ENCODE measurements around the gene PHF20. TPM values are rescaled to one million over a fixed set of nuclear protein-coding genes. Genes with fewer than 3 reads are reported as not detected.
"Not testable (repeated sequence)": the region's sequence is repeated elsewhere in the genome, so short reads cannot be mapped to it uniquely, and the experiment has no call there.

The PHF20 gene
- total RNA-seq, 1 donor from 2014 or later, result 26.6 TPM

DNA sequence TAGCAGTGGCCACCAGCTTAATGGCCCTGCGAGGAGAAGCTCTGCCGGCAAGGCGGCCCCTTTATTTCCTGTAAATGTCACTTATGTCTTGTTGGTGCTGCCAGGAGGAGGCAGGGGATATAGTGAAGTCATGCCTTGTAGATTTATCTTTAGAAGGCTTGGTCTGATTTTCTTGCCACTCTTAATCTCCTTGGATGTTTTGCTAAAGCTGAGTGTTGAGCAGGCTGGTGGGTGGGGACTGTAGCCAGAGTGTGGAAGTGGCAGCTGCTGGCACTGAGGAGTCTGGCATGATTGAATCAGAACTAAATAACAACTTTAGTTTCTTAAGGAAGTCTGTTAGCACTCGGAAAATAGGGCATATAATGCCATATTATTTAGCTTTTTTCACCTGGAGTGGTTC, 77.9 kb downstream of the PHF20 start:
- H3K36me3 ChIP-seq (ENCODE audit: control insufficient read depth in 3 of 3, insufficient read depth in 3 of 3, low read length in 3 of 3), result peaks cover 3 to 29% (median 6%) of the 10 kb centered on the region in 3 donors
- H3K4me3 ChIP-seq (ENCODE audit: low read length in 3 of 3), result no peak overlapping the region
- H3K9me3 ChIP-seq (ENCODE audit: control insufficient read depth in 3 of 3, low read length in 3 of 3), result no peaks in the 10 kb centered on the region
- H3K27me3 ChIP-seq (ENCODE audit: control insufficient read depth in 3 of 3, insufficient read depth in 3 of 3, low read length in 3 of 3), result no peaks in the 10 kb centered on the region
- peak overlapping the region; percentile 28 for H3K27ac ChIP-seq (ENCODE audit: low read depth, low read length)
- H3K9ac ChIP-seq (ENCODE audit: low read depth in 1 of 3, low read length in 3 of 3), result peak overlapping the region in 1 of 3 donors; percentile 40
- peaks cover 18 to 35% (median 22%) of the 10 kb centered on the region in 3 donors for H3K4me1 ChIP-seq (ENCODE audit: control insufficient read depth in 3 of 3, insufficient read depth in 3 of 3, low read length in 3 of 3)

DNA sequence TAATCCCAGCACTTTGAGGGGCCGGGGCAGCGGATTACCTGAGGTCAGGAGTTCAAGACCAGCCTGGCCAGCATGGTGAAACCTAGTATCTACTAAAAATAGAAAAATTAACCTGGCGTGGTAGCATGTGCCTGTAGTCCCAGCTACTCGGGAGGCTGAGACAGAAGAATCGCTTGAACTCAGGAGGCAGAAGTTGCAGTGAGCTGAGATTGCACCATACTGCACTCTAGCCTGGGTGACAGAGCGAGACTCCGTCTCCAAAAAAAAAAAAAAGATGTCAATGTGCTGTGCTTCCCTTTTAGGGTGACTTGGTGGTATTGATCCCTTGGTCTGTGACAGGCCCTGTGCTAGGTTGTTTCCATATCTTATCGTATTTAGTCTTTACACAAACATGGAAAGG, 79.8 kb downstream of the PHF20 start:
- peaks cover 18 to 43% (median 22%) of the 10 kb centered on the region in 3 donors for H3K4me1 ChIP-seq (ENCODE audit: control insufficient read depth in 3 of 3, insufficient read depth in 3 of 3, low read length in 3 of 3)
- peaks cover 0 to 21% (median 6%) of the 10 kb centered on the region in 3 donors for H3K36me3 ChIP-seq (ENCODE audit: control insufficient read depth in 3 of 3, insufficient read depth in 3 of 3, low read length in 3 of 3)
- not testable (repeated sequence) for H3K27ac ChIP-seq (ENCODE audit: low read depth, low read length); H3K4me3 ChIP-seq (ENCODE audit: low read length in 3 of 3); H3K27me3 ChIP-seq (ENCODE audit: control insufficient read depth in 3 of 3, insufficient read depth in 3 of 3, low read length in 3 of 3); H3K9me3 ChIP-seq (ENCODE audit: control insufficient read depth in 3 of 3, low read length in 3 of 3)
- peak overlapping the region in 1 of 3 donors; percentile 69 for H3K9ac ChIP-seq (ENCODE audit: low read depth in 1 of 3, low read length in 3 of 3)

DNA sequence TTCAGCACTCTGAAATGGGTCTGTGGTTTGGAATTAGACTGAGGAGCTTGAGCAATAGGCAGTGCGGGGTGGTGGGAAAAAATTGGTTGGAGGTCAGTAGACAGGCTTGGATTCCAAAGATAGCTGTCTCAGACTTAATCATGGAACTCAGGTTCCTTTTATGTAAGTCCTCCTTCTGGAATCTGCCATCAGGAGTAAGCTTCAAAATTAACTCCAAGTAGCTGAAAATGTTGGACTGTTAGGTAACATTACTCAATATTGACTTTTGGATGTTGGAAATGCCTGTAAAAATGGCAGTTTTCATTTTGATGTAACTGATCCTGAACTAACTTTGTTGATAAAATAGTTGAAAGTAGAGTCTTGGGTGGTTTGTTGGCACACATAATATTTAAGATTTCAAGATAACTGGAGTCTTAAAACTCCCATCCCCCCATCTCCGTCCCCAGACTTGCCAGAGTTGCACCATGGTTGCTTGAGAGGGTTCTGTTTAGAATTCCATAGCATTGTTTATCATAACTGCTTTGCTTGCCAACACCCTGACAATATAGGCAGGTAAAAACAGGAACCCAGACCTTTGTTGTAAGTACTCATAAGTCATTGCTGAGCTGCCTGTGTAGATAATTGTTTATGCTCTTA, 83.0 kb downstream of the PHF20 start:
- no peak overlapping the region for H3K9ac ChIP-seq (ENCODE audit: low read depth in 1 of 3, low read length in 3 of 3)
- no peaks in the 10 kb centered on the region for H3K27me3 ChIP-seq (ENCODE audit: control insufficient read depth in 3 of 3, insufficient read depth in 3 of 3, low read length in 3 of 3)
- H3K27ac ChIP-seq (ENCODE audit: low read depth, low read length), result no peak overlapping the region
- H3K4me1 ChIP-seq (ENCODE audit: control insufficient read depth in 3 of 3, insufficient read depth in 3 of 3, low read length in 3 of 3), result peaks cover 10 to 29% (median 15%) of the 10 kb centered on the region in 3 donors
- no peak overlapping the region for H3K4me3 ChIP-seq (ENCODE audit: low read length in 3 of 3)
- no peaks in the 10 kb centered on the region for H3K9me3 ChIP-seq (ENCODE audit: control insufficient read depth in 3 of 3, low read length in 3 of 3)
- peaks cover 0 to 16% (median 3%) of the 10 kb centered on the region in 3 donors for H3K36me3 ChIP-seq (ENCODE audit: control insufficient read depth in 3 of 3, insufficient read depth in 3 of 3, low read length in 3 of 3)

DNA sequence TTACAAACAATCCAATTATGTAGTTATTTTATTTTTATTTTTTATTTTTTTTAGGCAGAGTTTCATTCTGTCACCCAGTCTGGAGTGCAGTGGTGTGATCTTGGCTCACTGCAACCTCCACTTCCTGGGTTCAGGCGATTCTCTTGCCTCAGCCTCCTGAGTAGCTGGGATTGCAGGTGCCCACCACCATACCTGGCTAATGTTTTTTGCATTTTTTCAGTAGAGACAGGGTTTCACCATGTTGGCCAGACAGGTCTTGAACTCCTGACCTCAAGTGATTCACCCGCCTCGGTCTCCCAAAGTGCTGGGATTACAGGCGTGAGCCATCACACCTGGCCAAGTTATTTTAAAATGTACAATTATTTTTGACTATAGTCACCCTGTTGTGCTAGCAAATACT, 83.8 kb downstream of the PHF20 start:
- Histone ChIP-seq H3K36me3 (ENCODE audit: control insufficient read depth in 3 of 3, insufficient read depth in 3 of 3, low read length in 3 of 3) (peaks cover 0 to 16% (median 3%) of the 10 kb centered on the region in 3 donors), H3K4me1 (ENCODE audit: control insufficient read depth in 3 of 3, insufficient read depth in 3 of 3, low read length in 3 of 3) (peaks cover 7 to 25% (median 13%) of the 10 kb centered on the region in 3 donors)
- not testable (repeated sequence) for H3K27me3 ChIP-seq (ENCODE audit: control insufficient read depth in 3 of 3, insufficient read depth in 3 of 3, low read length in 3 of 3); H3K9me3 ChIP-seq (ENCODE audit: control insufficient read depth in 3 of 3, low read length in 3 of 3); H3K9ac ChIP-seq (ENCODE audit: low read depth in 1 of 3, low read length in 3 of 3); H3K4me3 ChIP-seq (ENCODE audit: low read length in 3 of 3); H3K27ac ChIP-seq (ENCODE audit: low read depth, low read length)

DNA sequence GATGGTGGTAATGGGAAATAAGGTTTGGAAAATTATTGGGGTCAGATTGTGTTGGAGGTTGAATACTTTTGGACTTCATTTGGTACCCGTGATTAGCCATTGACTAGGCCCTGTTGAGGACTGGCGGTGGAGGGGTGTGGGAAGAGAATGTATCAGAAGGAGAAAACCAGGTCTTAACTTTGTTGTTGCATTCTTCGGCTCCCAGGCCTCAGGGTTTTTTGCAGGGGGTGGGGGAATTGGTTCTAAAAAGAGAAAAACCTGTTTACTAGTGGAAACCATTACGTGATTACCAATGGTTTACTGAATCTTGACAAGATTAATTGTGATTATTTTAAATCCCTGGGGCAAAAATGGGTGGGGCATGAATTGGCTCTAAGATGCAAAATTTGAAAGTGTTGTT, 85.1 kb downstream of the PHF20 start:
- H3K9me3 ChIP-seq (ENCODE audit: control insufficient read depth in 3 of 3, low read length in 3 of 3), result no peaks in the 10 kb centered on the region
- no peaks in the 10 kb centered on the region for H3K27me3 ChIP-seq (ENCODE audit: control insufficient read depth in 3 of 3, insufficient read depth in 3 of 3, low read length in 3 of 3)
- no peak overlapping the region for H3K9ac ChIP-seq (ENCODE audit: low read depth in 1 of 3, low read length in 3 of 3)
- peaks cover 0 to 16% (median 3%) of the 10 kb centered on the region in 3 donors for H3K36me3 ChIP-seq (ENCODE audit: control insufficient read depth in 3 of 3, insufficient read depth in 3 of 3, low read length in 3 of 3)
- H3K4me3 ChIP-seq (ENCODE audit: low read length in 3 of 3), result no peak overlapping the region
- no peak overlapping the region for H3K27ac ChIP-seq (ENCODE audit: low read depth, low read length)
- peaks cover 4 to 16% (median 6%) of the 10 kb centered on the region in 3 donors for H3K4me1 ChIP-seq (ENCODE audit: control insufficient read depth in 3 of 3, insufficient read depth in 3 of 3, low read length in 3 of 3)

DNA sequence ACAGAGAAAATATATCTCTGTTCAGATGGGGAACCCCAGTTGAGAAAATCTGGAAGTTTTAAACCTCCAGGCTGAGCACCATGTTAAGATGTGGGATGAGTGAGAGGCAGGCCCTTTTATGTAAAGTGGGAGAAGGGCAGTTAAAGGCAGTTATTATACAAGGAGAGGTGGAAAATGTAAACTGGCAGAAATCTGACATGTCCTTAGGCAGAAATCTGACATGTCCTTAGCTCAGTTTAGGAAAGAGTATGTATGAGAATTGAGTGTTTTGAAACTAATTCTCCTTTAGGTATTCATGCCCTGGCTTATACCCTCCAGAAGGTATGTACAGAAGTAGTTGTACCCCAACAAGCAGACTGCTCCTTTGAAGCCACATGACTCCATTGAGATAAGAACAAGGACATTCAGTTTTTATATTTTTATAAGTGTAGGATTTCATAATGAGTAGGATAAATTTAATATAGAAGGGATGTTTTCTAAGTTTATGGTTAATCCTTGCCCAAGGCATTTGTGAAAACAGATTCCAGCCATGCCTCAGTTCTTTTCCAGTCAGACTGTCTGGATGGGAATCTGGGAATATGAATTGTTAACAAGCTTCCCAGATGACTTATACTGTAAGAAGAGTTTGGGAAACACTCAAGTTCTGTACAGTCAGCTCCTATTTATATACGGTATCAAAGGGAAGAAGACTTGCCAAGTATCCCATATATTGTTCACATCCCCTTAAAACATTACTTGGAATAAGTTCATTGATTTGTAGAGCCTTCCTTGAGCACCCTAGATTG, 94.8 kb downstream of the PHF20 start:
- no peak overlapping the region for H3K4me3 ChIP-seq (ENCODE audit: low read length in 3 of 3)
- H3K4me1 ChIP-seq (ENCODE audit: control insufficient read depth in 3 of 3, insufficient read depth in 3 of 3, low read length in 3 of 3), result peaks cover 0 to 7% (median 2%) of the 10 kb centered on the region in 3 donors
- H3K27ac ChIP-seq (ENCODE audit: low read depth, low read length), result no peak overlapping the region
- peaks cover 0 to 4% (median 0%) of the 10 kb centered on the region in 3 donors for H3K36me3 ChIP-seq (ENCODE audit: control insufficient read depth in 3 of 3, insufficient read depth in 3 of 3, low read length in 3 of 3)
- no peak overlapping the region for H3K9ac ChIP-seq (ENCODE audit: low read depth in 1 of 3, low read length in 3 of 3)
- no peaks in the 10 kb centered on the region for H3K9me3 ChIP-seq (ENCODE audit: control insufficient read depth in 3 of 3, low read length in 3 of 3)
- H3K27me3 ChIP-seq (ENCODE audit: control insufficient read depth in 3 of 3, insufficient read depth in 3 of 3, low read length in 3 of 3), result no peaks in the 10 kb centered on the region

DNA sequence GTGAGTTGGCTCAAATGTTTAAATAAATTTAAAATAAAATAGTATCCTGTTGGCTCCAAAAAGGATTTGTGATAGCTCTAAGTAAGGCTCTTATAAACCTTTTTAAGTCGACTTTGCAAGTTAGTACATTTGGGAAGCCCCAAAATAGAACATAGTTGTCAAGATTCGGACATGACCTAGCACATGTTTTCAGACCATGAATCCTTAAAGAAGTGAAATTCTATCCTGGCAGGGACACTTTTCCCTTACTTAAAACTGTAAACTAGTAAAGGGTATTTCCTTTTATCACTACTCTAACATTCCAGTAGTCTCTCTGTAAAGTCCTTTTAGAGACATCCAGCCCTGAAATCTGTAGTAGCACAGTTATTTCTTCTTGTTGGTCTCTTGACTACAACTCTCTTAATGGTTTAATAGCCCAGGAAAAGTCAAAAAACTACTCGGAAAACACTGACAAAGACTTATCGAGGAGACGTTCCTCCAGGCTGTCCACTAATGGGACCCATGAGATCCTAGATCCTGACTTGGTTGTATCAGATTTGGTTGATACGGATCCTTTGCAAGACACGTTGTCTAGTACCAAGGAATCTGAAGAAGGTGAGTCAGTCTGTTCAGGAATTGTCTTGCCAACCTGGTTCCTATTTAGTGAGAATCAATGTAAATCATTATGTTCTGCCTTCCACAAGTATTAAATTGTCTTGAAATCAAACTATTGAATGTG, 98.9 kb downstream of the PHF20 start:
- Histone ChIP-seq H3K27ac (ENCODE audit: low read depth, low read length) (peak overlapping the region; percentile 76), H3K4me3 (ENCODE audit: low read length in 3 of 3) (peak overlapping the region in 1 of 3 donors; percentile 2), H3K4me1 (ENCODE audit: control insufficient read depth in 3 of 3, insufficient read depth in 3 of 3, low read length in 3 of 3) (peaks cover 6 to 14% (median 9%) of the 10 kb centered on the region in 3 donors), H3K9me3 (ENCODE audit: control insufficient read depth in 3 of 3, low read length in 3 of 3) (no peaks in the 10 kb centered on the region), H3K27me3 (ENCODE audit: control insufficient read depth in 3 of 3, insufficient read depth in 3 of 3, low read length in 3 of 3) (no peaks in the 10 kb centered on the region), H3K36me3 (ENCODE audit: control insufficient read depth in 3 of 3, insufficient read depth in 3 of 3, low read length in 3 of 3) (peaks cover 0 to 2% (median 0%) of the 10 kb centered on the region in 3 donors), H3K9ac (ENCODE audit: low read depth in 1 of 3, low read length in 3 of 3) (no peak overlapping the region)

DNA sequence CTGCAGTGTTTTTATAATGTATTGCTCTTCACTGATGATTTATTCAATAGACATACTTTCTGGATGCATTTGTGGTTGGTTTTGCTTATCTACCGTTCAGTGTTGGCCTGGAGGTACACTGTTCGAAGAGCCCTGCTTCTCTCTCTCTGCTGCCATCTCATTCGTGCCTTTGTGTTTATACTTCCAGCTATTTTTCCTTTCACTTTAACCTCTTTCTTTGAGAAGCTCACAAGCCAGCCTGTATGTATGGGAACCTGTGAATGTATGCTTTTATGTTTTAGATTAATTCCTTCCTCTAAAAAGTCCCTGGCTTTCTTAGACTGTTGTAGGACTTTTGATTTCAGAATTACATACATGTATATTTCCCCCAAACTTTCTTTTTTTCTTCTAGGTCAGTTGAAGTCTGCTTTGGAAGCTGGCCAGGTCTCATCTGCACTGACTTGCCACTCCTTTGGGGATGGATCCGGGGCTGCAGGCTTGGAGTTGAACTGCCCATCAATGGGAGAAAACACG, 99.5 kb downstream of the PHF20 start:
- Histone ChIP-seq H3K9me3 (ENCODE audit: control insufficient read depth in 3 of 3, low read length in 3 of 3) (no peaks in the 10 kb centered on the region), H3K4me3 (ENCODE audit: low read length in 3 of 3) (peak overlapping the region in 2 of 3 donors; percentile 35 to 37), H3K9ac (ENCODE audit: low read depth in 1 of 3, low read length in 3 of 3) (peak overlapping the region in 1 of 3 donors; percentile 10), H3K27me3 (ENCODE audit: control insufficient read depth in 3 of 3, insufficient read depth in 3 of 3, low read length in 3 of 3) (no peaks in the 10 kb centered on the region), H3K36me3 (ENCODE audit: control insufficient read depth in 3 of 3, insufficient read depth in 3 of 3, low read length in 3 of 3) (peaks cover 0 to 2% (median 0%) of the 10 kb centered on the region in 3 donors), H3K27ac (ENCODE audit: low read depth, low read length) (peak overlapping the region; percentile 76), H3K4me1 (ENCODE audit: control insufficient read depth in 3 of 3, insufficient read depth in 3 of 3, low read length in 3 of 3) (peaks cover 8 to 18% (median 12%) of the 10 kb centered on the region in 3 donors)

DNA sequence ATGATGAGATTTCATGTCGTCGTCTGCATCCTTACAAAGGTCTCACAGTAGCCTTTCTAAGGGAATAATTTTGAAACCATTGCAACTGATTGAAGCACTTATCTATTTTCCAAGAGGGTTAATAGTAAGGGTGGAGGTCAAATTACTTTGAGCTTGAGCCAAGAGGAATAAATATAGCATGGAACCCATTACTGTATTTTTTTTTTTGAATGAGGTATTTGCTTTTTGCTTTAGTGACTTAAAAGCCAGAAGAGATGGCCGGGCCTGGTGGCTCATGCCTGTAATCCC, 104.2 kb downstream of the PHF20 start:
- H3K9me3 ChIP-seq (ENCODE audit: control insufficient read depth in 3 of 3, low read length in 3 of 3), result no peaks in the 10 kb centered on the region
- H3K36me3 ChIP-seq (ENCODE audit: control insufficient read depth in 3 of 3, insufficient read depth in 3 of 3, low read length in 3 of 3), result peaks cover 0 to 5% (median 0%) of the 10 kb centered on the region in 3 donors
- peak overlapping the region in 1 of 3 donors; percentile 4 for H3K4me3 ChIP-seq (ENCODE audit: low read length in 3 of 3)
- H3K9ac ChIP-seq (ENCODE audit: low read depth in 1 of 3, low read length in 3 of 3), result peak overlapping the region in 1 of 3 donors; percentile 39
- peaks cover 8 to 13% (median 10%) of the 10 kb centered on the region in 3 donors for H3K4me1 ChIP-seq (ENCODE audit: control insufficient read depth in 3 of 3, insufficient read depth in 3 of 3, low read length in 3 of 3)
- H3K27me3 ChIP-seq (ENCODE audit: control insufficient read depth in 3 of 3, insufficient read depth in 3 of 3, low read length in 3 of 3), result no peaks in the 10 kb centered on the region
- peak overlapping the region; percentile 85 for H3K27ac ChIP-seq (ENCODE audit: low read depth, low read length)

Measured in skeletal muscle tissue (tissue), 4 donors.